Measurements from ENCODE around the gene SCN9A.

DNA sequence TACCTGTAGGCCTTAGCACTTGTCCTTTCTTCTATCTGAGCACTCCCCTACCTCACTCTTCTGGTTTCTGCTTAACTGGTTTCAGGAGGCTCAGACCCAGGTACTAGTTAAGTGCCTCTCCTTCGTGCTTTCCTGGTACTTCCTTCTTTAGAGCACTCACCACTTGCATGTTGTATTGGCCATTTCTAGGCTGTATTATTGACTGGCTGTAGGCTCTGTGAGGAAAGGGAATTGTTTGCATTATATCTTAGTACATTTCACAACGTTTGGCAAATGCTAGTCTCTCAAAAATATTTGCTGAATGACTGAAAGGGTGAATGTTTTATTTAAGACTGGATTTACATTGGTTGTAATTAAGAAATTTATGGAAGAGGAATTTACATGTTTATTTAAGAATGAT is 212.0 kb downstream of the SCN9A start:
- no peak for TF ChIP-seq EZH2 (IDR thresholded peaks at IDR 0.05; ENCODE audit: low read length, missing control alignments)
- TF ChIP-seq, protein P1, sequence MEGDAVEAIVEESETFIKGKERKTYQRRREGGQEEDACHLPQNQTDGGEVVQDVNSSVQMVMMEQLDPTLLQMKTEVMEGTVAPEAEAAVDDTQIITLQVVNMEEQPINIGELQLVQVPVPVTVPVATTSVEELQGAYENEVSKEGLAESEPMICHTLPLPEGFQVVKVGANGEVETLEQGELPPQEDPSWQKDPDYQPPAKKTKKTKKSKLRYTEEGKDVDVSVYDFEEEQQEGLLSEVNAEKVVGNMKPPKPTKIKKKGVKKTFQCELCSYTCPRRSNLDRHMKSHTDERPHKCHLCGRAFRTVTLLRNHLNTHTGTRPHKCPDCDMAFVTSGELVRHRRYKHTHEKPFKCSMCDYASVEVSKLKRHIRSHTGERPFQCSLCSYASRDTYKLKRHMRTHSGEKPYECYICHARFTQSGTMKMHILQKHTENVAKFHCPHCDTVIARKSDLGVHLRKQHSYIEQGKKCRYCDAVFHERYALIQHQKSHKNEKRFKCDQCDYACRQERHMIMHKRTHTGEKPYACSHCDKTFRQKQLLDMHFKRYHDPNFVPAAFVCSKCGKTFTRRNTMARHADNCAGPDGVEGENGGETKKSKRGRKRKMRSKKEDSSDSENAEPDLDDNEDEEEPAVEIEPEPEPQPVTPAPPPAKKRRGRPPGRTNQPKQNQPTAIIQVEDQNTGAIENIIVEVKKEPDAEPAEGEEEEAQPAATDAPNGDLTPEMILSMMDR (conservative IDR thresholded peaks at IDR 0.05 in 1 of 2, IDR thresholded peaks at IDR 0.05 in 1 of 2; ENCODE audit: low read depth in 1 of 2, low read length in 2 of 2): no peak

All from fibroblast of lung (primary cell).